ENCODE data around the gene HNRNPCL2.
"Not testable (repeated sequence)": the region's sequence is repeated elsewhere in the genome, so short reads cannot be mapped to it uniquely, and the experiment has no call there.

The HNRNPCL2 gene

DNA sequence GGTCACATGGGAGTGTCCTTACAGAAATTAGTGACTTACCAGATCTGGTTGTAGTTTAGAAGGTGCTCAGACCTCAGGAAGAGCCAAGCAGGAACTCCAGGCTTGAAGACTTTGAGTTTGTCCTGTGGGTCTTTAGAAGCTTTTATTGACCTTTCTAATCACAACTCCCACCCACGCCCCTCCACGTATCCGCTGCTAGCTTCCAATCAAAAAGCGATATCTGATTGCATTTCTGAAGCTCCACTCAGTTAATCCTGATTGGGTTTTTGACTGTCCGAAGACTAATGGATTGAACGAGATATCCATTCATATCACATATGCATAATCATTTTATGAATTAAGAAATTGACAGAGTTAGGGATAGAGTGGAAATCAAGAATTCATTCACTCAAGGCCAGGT is at the start of gene HNRNPCL2:
Gene HNRNPCL2, minus strand, starts transcription at position 101 of the 400 bp plus-strand sequence. CDS start 454 bp downstream, outside the sequence.
- not testable (repeated sequence) for DNase-seq

DNA sequence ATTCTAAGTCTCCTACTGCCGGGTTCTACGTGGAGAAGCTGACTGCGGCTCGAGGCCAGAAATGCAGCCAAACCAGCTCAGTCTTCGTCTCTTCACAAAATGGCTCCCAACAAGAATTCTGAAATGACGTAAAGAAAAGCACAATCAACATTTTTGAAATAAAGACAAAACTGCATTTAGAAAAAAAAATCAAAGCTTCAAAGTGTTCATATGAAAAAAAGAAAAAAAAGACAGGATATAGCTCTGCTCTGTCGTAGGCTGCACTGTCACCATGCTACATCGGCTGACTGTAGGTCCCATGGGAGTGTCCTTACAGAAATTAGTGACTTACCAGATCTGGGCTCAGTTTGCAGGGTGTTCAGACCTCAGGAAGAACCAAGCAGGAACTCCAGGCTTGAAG is 48.9 kb upstream of the HNRNPCL2 start, which contains the start of gene HNRNPCL4:
Gene HNRNPCL4, minus strand, starts transcription at position 101 of the 400 bp plus-strand sequence. CDS start 164 bp downstream, outside the sequence.
- not testable (repeated sequence) for DNase-seq

DNA sequence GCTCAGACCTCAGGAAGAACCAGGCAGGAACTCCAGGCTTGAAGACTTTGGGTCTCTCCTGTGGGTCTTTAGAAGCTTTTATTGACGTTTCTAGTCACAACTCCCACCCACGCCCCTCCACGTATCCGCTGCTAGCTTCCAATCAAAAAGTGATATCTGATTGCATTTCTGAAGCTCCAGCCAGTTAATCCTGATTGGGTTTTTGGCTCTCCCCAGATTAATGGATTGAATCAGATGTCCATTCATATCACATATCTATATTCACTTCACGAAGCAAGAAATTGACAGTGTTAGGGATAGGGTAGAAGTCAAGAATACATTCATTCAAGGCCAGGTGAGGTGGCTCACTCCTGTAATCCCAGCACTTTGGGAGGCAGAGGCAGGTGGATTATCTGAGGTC is 39.3 kb upstream of the HNRNPCL2 start, which contains the start of gene PRAMEF26:
Gene PRAMEF26, minus strand, starts transcription at position 101 of the 400 bp plus-strand sequence. CDS start 2,914 bp downstream, outside the sequence.
- not testable (repeated sequence) for DNase-seq

DNA sequence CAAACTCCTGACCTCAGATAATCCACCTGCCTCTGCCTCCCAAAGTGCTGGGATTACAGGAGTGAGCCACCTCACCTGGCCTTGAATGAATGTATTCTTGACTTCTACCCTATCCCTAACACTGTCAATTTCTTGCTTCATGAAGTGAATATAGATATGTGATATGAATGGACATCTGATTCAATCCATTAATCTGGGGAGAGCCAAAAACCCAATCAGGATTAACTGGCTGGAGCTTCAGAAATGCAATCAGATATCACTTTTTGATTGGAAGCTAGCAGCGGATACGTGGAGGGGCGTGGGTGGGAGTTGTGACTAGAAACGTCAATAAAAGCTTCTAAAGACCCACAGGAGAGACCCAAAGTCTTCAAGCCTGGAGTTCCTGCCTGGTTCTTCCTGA is 46.2 kb downstream of the HNRNPCL2 start, which contains the start of gene PRAMEF25:
Gene PRAMEF25, plus strand, starts transcription at position 301 of the 400 bp plus-strand sequence. CDS start 2,920 bp downstream, outside the sequence.
- DNase-seq: not testable (repeated sequence)
